WI38 (cell line): ENCODE measurements around the gene FBXW2.

Experiments used
- H3K4me3 ChIP-seq: 2 replicates; pipeline ENCODE4 v1.5.1; 2011; ENCODE audit warnings: low read depth, mild to moderate bottlenecking, control low read depth, low read length
- TF ChIP-seq, protein P1 (sequence below): IDR thresholded peaks from 2 replicates; pipeline ENCODE4 v1.5.1; 2012; ENCODE audit warnings: low read depth, mild to moderate bottlenecking, control low read depth, low read length

The FBXW2 gene

GRCh38 chr9:120773256-120773655 lies 20.0 kb downstream of the FBXW2 start:
- TF ChIP-seq, protein P1, sequence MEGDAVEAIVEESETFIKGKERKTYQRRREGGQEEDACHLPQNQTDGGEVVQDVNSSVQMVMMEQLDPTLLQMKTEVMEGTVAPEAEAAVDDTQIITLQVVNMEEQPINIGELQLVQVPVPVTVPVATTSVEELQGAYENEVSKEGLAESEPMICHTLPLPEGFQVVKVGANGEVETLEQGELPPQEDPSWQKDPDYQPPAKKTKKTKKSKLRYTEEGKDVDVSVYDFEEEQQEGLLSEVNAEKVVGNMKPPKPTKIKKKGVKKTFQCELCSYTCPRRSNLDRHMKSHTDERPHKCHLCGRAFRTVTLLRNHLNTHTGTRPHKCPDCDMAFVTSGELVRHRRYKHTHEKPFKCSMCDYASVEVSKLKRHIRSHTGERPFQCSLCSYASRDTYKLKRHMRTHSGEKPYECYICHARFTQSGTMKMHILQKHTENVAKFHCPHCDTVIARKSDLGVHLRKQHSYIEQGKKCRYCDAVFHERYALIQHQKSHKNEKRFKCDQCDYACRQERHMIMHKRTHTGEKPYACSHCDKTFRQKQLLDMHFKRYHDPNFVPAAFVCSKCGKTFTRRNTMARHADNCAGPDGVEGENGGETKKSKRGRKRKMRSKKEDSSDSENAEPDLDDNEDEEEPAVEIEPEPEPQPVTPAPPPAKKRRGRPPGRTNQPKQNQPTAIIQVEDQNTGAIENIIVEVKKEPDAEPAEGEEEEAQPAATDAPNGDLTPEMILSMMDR = no peak
- no peak overlapping the region for H3K4me3 ChIP-seq

DNA sequence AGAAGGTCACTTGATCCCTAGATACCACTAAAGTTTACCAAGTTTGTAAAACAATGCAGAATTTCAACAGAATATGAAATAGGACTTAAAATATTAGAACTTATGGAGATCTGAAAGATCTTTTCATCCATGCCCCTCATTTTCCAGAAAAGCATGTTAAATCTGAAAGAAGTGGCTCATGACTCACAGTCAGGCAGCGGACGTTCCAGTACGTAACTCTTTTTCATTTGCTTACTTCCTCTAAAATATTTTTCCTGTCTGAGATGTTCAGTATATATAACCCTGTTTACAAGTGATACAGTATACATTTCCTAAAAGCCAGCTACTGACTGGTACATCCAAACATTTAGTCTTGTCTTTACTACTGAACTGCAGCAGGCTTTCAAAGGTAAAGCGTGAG lies 22.3 kb downstream of the FBXW2 start:
- TF ChIP-seq, protein P1 = no peak
- no peak overlapping the region for H3K4me3 ChIP-seq

DNA sequence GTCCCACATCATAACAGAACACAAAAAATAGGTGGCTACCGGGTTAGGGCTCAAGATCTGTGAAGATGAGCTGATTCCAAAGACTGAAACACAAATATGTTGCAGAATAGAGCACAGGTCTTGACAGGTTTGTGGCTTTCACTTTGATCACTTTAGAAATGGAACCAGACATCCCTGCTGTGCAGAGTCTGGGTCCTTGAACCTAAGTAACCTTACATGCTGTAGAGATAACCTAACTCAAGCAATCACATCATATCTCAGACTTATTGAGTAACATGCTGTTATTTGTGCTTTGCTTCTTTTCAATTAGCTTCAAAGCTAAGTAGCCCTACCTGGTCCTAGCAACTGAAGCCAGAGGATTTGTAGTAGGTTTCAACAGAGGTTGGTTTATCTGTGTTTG lies 24.3 kb downstream of the FBXW2 start:
- TF ChIP-seq, protein P1 = no peak

GRCh38 chr9:120768247-120768646 lies 25.0 kb downstream of the FBXW2 start:
- TF ChIP-seq, protein P1 = no peak
- no peak overlapping the region for H3K4me3 ChIP-seq

More for the DNA sequence above, 24.3 kb downstream of the FBXW2 start:
- no peak overlapping the region for H3K4me3 ChIP-seq

GRCh38 chr9:120767451-120767850 lies 25.8 kb downstream of the FBXW2 start:
- TF ChIP-seq, protein P1 = no peak
- H3K4me3 ChIP-seq = no peak overlapping the region

DNA sequence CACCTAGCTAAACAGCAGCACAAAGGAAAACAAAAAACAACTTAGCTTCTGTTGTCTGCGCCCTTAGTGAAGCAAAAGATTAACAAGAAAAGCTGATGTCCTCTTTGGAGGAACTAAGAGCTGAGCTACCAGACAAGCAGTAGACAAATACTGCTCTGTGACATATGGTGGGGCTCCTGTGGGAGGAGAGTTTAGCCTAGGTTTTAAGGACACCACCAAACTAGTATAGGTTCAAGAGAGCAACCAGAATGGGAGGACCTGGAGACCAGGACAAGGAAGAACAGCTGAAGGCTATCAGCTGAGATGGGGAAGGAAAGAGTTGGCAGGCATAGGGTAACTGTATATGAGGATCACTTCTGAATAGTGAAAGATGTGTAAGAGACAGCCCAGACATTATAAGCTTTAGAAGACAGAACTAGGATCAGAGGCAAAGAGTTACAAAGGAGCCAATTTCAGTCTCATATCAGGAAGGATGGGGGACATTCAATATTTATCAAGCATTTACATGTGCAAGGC lies 27.2 kb downstream of the FBXW2 start:
- H3K4me3 ChIP-seq = no peak overlapping the region
- TF ChIP-seq, protein P1 = no peak

- TF ChIP-seq, protein P1 = no peak
- H3K4me3 ChIP-seq = no peak overlapping the region
Measured at GRCh38 chr9:120764476-120764875, 28.7 kb downstream of the FBXW2 start.
